Right lobe of liver (tissue), 6 donors: Measurements from ENCODE around the gene PHETA2. TPM values are rescaled to one million over a fixed set of nuclear protein-coding genes. Genes with fewer than 3 reads are reported as not detected.

Source experiments
- ATAC-seq, 4 donors: fragments of 200-7000 bp; cut with Tn5 transposase; one replicate each; pipeline ENCODE4 v1.9.1; 2020; ENCODE audit warnings: mild to moderate bottlenecking in 4 of 4, moderate library complexity in 4 of 4
- DNase-seq, 3 donors: peaks; one replicate each; pipeline ENCODE4 v3.0.0-alpha.2; 2020
- H3K27ac ChIP-seq, 3 donors: fragments of 200-600 bp; one replicate each; pipeline ENCODE4 v1.8.0; 2022
- H3K27me3 ChIP-seq, 2 donors: fragments of 200-600 bp; one replicate each; pipeline ENCODE4 v1.8.0; 2022
- H3K36me3 ChIP-seq, 4 donors: fragments of 200-600 bp; sonication (generic) in 1 of 4; one replicate each; pipeline versions ENCODE4 v1.5.1 to v1.8.0; 2017 to 2022; ENCODE audit warnings: control low read depth in 1 of 4
- H3K4me1 ChIP-seq, 4 donors: fragments of 200-600 bp; sonication (generic) in 1 of 4; one replicate each; pipeline versions ENCODE4 v1.5.1 to v1.8.0; 2017 to 2022; ENCODE audit warnings: control low read depth in 1 of 4
- H3K4me3 ChIP-seq, 3 donors: fragments of 200-600 bp; one replicate each; pipeline ENCODE4 v1.8.0; 2022
- H3K9me3 ChIP-seq, 4 donors: fragments of 200-600 bp; sonication (generic) in 1 of 4; one replicate each; pipeline versions ENCODE4 v1.5.1 to v1.8.0; 2017 to 2022; ENCODE audit warnings: control low read depth in 1 of 4
- CTCF ChIP-seq, 4 donors: fragments of 200-600 bp in 3 of 4; fragments of 450-650 bp in 1 of 4; IDR thresholded peaks; one replicate each; pipeline versions ENCODE4 v1.5.1 to v1.8.0; 2016 to 2022; ENCODE audit warnings: antibody characterized with exemption in 4 of 4, mild to moderate bottlenecking in 2 of 4
- POLR2A ChIP-seq: fragments of 450-650 bp; IDR thresholded peaks from one replicate; pipeline ENCODE4 v1.6.1; 2017; ENCODE audit warnings: antibody characterized with exemption, mild to moderate bottlenecking
- WGBS: methylation state at CpG from one replicate; pipeline ENCODE4 v1.1.6; 2018; ENCODE audit warnings: low coverage, low lambda C conversion rate; ENCODE audit not compliant: insufficient coverage; ENCODE audit errors: missing lambda C conversion rate; 5-methylcytosine and 5-hydroxymethylcytosine counted together
- intact Hi-C, 2 donors: fragments of 100-400 bp; cut with DNase I; formaldehyde crosslinking; loops; one replicate each; pipeline versions ENCODE4 v1.11.2 to v1.14.1; 2022
- long read RNA-seq: library from polyadenylated mRNA; unstranded; transcript quantifications from one replicate; pipeline ENCODE4 v2.0.0, GENCODE V29; 2019
- total RNA-seq, 6 experiments: library from RNA; depleted of rRNA in 2 of 6; stranded (reverse); fragments of >200 nt in 2 of 6; fragmentation: NEBNext Ultra II Directional in 3 of 6; extraction: Animal tissue kit (Norgen Biotek cat#: 25700) in 3 of 6; gene quantifications; one replicate each; pipeline versions ENCODE4 v1.1.0 to v1.2.4, GENCODE V29; 2016 to 2023
- donor health status: DM: no; HTN: yes; CAD: no.
- donor health status: DM: no; HTN: no; CAD: no.
- donor health status: DM: no; HTN: no; CAD: no.
- donor health status: DM: no; HTN: yes; CAD: no.
- donor health status: DM: no; HTN: yes; CAD: no.

PHETA2 gene
- total RNA-seq, result 1 to 10 TPM in 3 of 6 experiments, under 1 TPM in 3; 0.51 to 1.4 (median 0.97) TPM
- long read RNA-seq, result 0 reads

GRCh38 chr22:42074132-42074811 is at the start of gene PHETA2:
TSS of gene PHETA2 (plus strand) at chr22:42074248. CDS start at chr22:42077294, 3,046 bp downstream.
- ATAC-seq (no peak), DNase-seq (peak in 2 of 3 donors; percentile 47 to 53)
- H3K27me3 ChIP-seq, result no peaks in the 10 kb centered on the region
- no peak for TF ChIP-seq POLR2A
- TF ChIP-seq CTCF (IDR thresholded peaks at IDR 0.05), result peak in 3 of 4 donors; percentile 15 to 21 (median 15)
- H3K27ac ChIP-seq, result peak within 1 kb of the TSS; percentile 56 to 88 (median 73)
- H3K4me3 ChIP-seq, result peak within 1 kb of the TSS; percentile 39 to 50 (median 49)
- WGBS, result 12% methylated on average over 5 of the region's 55 CpGs
- intact Hi-C loops, result no loop called here
- H3K9me3 ChIP-seq, result no peaks in the 10 kb centered on the region
- H3K4me1 ChIP-seq, result peaks cover 0 to 23% (median 2%) of the 10 kb centered on the region in 4 donors
- no peaks in the 10 kb centered on the region for H3K36me3 ChIP-seq

GRCh38 chr22:42025421-42025820 is 48.6 kb upstream of the PHETA2 start:
- no peak for ATAC-seq
- WGBS, result 58% methylated on average over 1 of the region's 1 CpG

GRCh38 chr22:42026705-42027104 is 47.3 kb upstream of the PHETA2 start:
- intact Hi-C loops, result no loop called here
- H3K4me3 ChIP-seq, result no peak overlapping the region
- H3K27me3 ChIP-seq, result no peaks in the 10 kb centered on the region
- DNase-seq (no peak), ATAC-seq (no peak)
- H3K36me3 ChIP-seq, result no peaks in the 10 kb centered on the region
- no peaks in the 10 kb centered on the region for H3K4me1 ChIP-seq
- WGBS, result 82% methylated on average over 5 of the region's 10 CpGs
- no peak for TF ChIP-seq CTCF (IDR thresholded peaks at IDR 0.05)
- no peak for TF ChIP-seq POLR2A
- H3K27ac ChIP-seq, result no peak overlapping the region
- no peaks in the 10 kb centered on the region for H3K9me3 ChIP-seq

More at GRCh38 chr22:42025421-42025820, 48.6 kb upstream of the PHETA2 start:
- no peak overlapping the region for H3K4me3 ChIP-seq
- H3K9me3 ChIP-seq, result no peaks in the 10 kb centered on the region
- DNase-seq, result no peak
- H3K27ac ChIP-seq, result no peak overlapping the region
- no peaks in the 10 kb centered on the region for H3K27me3 ChIP-seq
- intact Hi-C loops, result no loop called here
- H3K36me3 ChIP-seq, result no peaks in the 10 kb centered on the region
- no peaks in the 10 kb centered on the region for H3K4me1 ChIP-seq
- TF ChIP-seq CTCF (IDR thresholded peaks at IDR 0.05), result no peak
- TF ChIP-seq POLR2A, result no peak

GRCh38 chr22:42033263-42034181 is 40.5 kb upstream of the PHETA2 start:
- TF ChIP-seq POLR2A, result no peak
- no peak for TF ChIP-seq CTCF (IDR thresholded peaks at IDR 0.05)
- H3K4me3 ChIP-seq, result no peak overlapping the region
- no peaks in the 10 kb centered on the region for H3K9me3 ChIP-seq
- intact Hi-C loops, result no loop called here
- no peak for ATAC-seq
- H3K27ac ChIP-seq, result no peak overlapping the region
- 100% methylated on average over 1 of the region's 5 CpGs for WGBS
- DNase-seq, result no peak
- no peaks in the 10 kb centered on the region for H3K27me3 ChIP-seq
- no peaks in the 10 kb centered on the region for H3K36me3 ChIP-seq
- H3K4me1 ChIP-seq, result no peaks in the 10 kb centered on the region
